ENCODE results near the gene IL25.

IL25 gene

GRCh38 chr14:23381871-23382270, 9.3 kb downstream of the IL25 start:
- H3K4me2 ChIP-seq (ENCODE audit: low read depth, low read length, poor library complexity, severe bottlenecking) = no peak overlapping the region
- H3F3A ChIP-seq (ENCODE audit: low read depth) = no peaks in the 10 kb centered on the region
- no peaks in the 10 kb centered on the region for H3K9me3 ChIP-seq (ENCODE audit: insufficient read depth, low read depth, low read length)
- 0 out of 2 replicates have a peak overlapping the region, but pooled peaks have one; percentile 30 for H2AFZ ChIP-seq (ENCODE audit: low read length)
- no peaks in the 10 kb centered on the region for H3K27me3 ChIP-seq (ENCODE audit: insufficient read depth, low read length, poor library complexity, severe bottlenecking)
- H3K4me3 ChIP-seq (ENCODE audit: low read length, poor library complexity, severe bottlenecking) = no peak overlapping the region
- TF ChIP-seq EZH2phosphoT487 (IDR thresholded peaks at IDR 0.05; ENCODE audit: borderline replicate concordance) = no peak
- H3K9me2 ChIP-seq (replicated peaks; ENCODE audit: low read depth, low read length) = no peaks in the 10 kb centered on the region
- no peaks in the 10 kb centered on the region for H3K4me1 ChIP-seq (ENCODE audit: insufficient read depth, low read length, poor library complexity, severe bottlenecking)
- H3K9ac ChIP-seq (ENCODE audit: low read depth, low read length, poor library complexity, severe bottlenecking) = no peak overlapping the region
- no peaks in the 10 kb centered on the region for H4K20me1 ChIP-seq (ENCODE audit: insufficient read depth, low read length, poor library complexity, severe bottlenecking)
- H3K79me2 ChIP-seq (ENCODE audit: insufficient read depth, low read length) = no peaks in the 10 kb centered on the region
- H3K36me3 ChIP-seq (ENCODE audit: insufficient read depth, low read length) = no peaks in the 10 kb centered on the region

- TF ChIP-seq, protein P1, sequence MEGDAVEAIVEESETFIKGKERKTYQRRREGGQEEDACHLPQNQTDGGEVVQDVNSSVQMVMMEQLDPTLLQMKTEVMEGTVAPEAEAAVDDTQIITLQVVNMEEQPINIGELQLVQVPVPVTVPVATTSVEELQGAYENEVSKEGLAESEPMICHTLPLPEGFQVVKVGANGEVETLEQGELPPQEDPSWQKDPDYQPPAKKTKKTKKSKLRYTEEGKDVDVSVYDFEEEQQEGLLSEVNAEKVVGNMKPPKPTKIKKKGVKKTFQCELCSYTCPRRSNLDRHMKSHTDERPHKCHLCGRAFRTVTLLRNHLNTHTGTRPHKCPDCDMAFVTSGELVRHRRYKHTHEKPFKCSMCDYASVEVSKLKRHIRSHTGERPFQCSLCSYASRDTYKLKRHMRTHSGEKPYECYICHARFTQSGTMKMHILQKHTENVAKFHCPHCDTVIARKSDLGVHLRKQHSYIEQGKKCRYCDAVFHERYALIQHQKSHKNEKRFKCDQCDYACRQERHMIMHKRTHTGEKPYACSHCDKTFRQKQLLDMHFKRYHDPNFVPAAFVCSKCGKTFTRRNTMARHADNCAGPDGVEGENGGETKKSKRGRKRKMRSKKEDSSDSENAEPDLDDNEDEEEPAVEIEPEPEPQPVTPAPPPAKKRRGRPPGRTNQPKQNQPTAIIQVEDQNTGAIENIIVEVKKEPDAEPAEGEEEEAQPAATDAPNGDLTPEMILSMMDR (conservative IDR thresholded peaks at IDR 0.05; ENCODE audit: low read length) = no peak
- TF ChIP-seq EZH2phosphoT487 (IDR thresholded peaks at IDR 0.05; ENCODE audit: borderline replicate concordance) = no peak
- Histone ChIP-seq H3K4me2 (ENCODE audit: low read depth, low read length, poor library complexity, severe bottlenecking) (no peak overlapping the region), H3K4me1 (ENCODE audit: insufficient read depth, low read length, poor library complexity, severe bottlenecking) (no peaks in the 10 kb centered on the region), H3K36me3 (ENCODE audit: insufficient read depth, low read length) (no peaks in the 10 kb centered on the region), H3K9me2 (replicated peaks; ENCODE audit: low read depth, low read length) (no peaks in the 10 kb centered on the region), H3K9ac (ENCODE audit: low read depth, low read length, poor library complexity, severe bottlenecking) (no peak overlapping the region), H2AFZ (ENCODE audit: low read length) (no peak overlapping the region), H3F3A (ENCODE audit: low read depth) (no peaks in the 10 kb centered on the region), H4K20me1 (ENCODE audit: insufficient read depth, low read length, poor library complexity, severe bottlenecking) (no peaks in the 10 kb centered on the region), H3K79me2 (ENCODE audit: insufficient read depth, low read length) (no peaks in the 10 kb centered on the region), H3K4me3 (ENCODE audit: low read length, poor library complexity, severe bottlenecking) (no peak overlapping the region), H3K27me3 (ENCODE audit: insufficient read depth, low read length, poor library complexity, severe bottlenecking) (no peaks in the 10 kb centered on the region), H3K9me3 (ENCODE audit: insufficient read depth, low read depth, low read length) (no peaks in the 10 kb centered on the region)
Observed at GRCh38 chr14:23382276-23382675, 9.7 kb downstream of the IL25 start.

GRCh38 chr14:23382731-23383440, 10.3 kb downstream of the IL25 start:
- H4K20me1 ChIP-seq (ENCODE audit: insufficient read depth, low read length, poor library complexity, severe bottlenecking) = no peaks in the 10 kb centered on the region
- H3K9me3 ChIP-seq (ENCODE audit: insufficient read depth, low read depth, low read length) = no peaks in the 10 kb centered on the region
- no peaks in the 10 kb centered on the region for H3F3A ChIP-seq (ENCODE audit: low read depth)
- H3K36me3 ChIP-seq (ENCODE audit: insufficient read depth, low read length) = no peaks in the 10 kb centered on the region
- no peak for TF ChIP-seq EZH2phosphoT487 (IDR thresholded peaks at IDR 0.05; ENCODE audit: borderline replicate concordance)
- TF ChIP-seq, protein P1 (conservative IDR thresholded peaks at IDR 0.05; ENCODE audit: low read length) = no peak
- no peak overlapping the region for H2AFZ ChIP-seq (ENCODE audit: low read length)
- H3K79me2 ChIP-seq (ENCODE audit: insufficient read depth, low read length) = no peaks in the 10 kb centered on the region
- no peak overlapping the region for H3K4me2 ChIP-seq (ENCODE audit: low read depth, low read length, poor library complexity, severe bottlenecking)
- H3K27me3 ChIP-seq (ENCODE audit: insufficient read depth, low read length, poor library complexity, severe bottlenecking) = no peaks in the 10 kb centered on the region
- H3K4me1 ChIP-seq (ENCODE audit: insufficient read depth, low read length, poor library complexity, severe bottlenecking) = no peaks in the 10 kb centered on the region
- no peak overlapping the region for H3K4me3 ChIP-seq (ENCODE audit: low read length, poor library complexity, severe bottlenecking)
- H3K9me2 ChIP-seq (replicated peaks; ENCODE audit: low read depth, low read length) = no peaks in the 10 kb centered on the region
- H3K9ac ChIP-seq (ENCODE audit: low read depth, low read length, poor library complexity, severe bottlenecking) = no peak overlapping the region

Data from Loucy (cell line).